ENCODE measurements around the gene GRIK4.

Gene GRIK4

DNA sequence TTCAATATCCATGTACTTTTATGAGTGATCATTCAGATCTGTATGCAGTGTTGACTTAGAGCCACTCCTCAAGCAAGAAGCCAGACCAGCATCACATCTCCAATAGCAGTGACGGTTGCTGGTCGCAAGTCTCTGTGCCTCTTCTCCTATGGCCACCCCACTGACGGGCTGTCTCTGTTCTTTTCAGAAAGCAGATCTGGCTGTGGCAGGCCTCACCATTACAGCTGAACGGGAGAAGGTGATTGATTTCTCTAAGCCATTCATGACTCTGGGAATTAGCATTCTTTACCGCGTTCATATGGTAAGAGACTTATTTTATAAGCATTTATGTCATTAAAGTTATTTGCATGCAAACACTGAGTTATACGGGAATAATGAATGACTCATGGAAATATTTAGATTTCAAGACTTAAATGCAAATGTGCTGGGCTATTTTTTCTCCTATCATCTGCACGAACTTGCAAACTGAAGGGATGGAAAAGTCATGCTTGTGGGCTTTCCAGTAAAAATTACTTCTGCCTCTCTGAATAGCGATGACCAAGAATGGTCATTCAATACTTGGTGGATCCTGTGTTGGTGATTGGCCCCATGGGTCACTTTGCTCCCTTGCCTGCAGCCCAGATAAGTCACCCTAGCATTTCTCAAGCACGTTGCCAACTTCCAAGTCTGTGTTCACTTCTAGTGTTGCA, 428.8 kb downstream of the GRIK4 start:
- DNase-seq (ENCODE audit: low read depth in 2 of 2): no peak

GRCh38 chr11:120941000-120941399, 429.5 kb downstream of the GRIK4 start:
- no peak for DNase-seq (ENCODE audit: low read depth in 2 of 2)

DNA sequence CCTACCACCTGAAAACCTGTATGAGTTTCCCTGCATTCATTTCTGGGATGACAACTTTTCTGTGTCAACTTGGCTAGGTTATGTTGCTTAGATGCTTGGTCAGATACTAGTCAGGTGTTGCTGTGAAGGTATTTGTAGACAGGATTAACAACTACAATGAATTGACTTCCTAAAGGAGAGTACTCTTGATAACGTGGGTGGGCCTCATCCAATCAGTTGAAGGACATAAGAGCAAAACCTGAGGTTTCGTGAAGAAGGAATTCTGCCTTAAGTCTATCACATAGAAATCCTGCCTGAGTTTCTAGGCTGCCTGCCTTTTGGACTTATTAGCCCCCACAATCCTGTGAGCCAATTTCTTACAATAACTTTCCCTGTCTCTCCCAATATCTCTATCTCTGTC, 431.2 kb downstream of the GRIK4 start:
- DNase-seq (ENCODE audit: low read depth in 2 of 2): no peak

GRCh38 chr11:120945042-120945441, 433.5 kb downstream of the GRIK4 start:
- no peak for DNase-seq (ENCODE audit: low read depth in 2 of 2)

- no peak for DNase-seq (ENCODE audit: low read depth in 2 of 2)
Observed at GRCh38 chr11:120950880-120951279, 439.3 kb downstream of the GRIK4 start.

DNA sequence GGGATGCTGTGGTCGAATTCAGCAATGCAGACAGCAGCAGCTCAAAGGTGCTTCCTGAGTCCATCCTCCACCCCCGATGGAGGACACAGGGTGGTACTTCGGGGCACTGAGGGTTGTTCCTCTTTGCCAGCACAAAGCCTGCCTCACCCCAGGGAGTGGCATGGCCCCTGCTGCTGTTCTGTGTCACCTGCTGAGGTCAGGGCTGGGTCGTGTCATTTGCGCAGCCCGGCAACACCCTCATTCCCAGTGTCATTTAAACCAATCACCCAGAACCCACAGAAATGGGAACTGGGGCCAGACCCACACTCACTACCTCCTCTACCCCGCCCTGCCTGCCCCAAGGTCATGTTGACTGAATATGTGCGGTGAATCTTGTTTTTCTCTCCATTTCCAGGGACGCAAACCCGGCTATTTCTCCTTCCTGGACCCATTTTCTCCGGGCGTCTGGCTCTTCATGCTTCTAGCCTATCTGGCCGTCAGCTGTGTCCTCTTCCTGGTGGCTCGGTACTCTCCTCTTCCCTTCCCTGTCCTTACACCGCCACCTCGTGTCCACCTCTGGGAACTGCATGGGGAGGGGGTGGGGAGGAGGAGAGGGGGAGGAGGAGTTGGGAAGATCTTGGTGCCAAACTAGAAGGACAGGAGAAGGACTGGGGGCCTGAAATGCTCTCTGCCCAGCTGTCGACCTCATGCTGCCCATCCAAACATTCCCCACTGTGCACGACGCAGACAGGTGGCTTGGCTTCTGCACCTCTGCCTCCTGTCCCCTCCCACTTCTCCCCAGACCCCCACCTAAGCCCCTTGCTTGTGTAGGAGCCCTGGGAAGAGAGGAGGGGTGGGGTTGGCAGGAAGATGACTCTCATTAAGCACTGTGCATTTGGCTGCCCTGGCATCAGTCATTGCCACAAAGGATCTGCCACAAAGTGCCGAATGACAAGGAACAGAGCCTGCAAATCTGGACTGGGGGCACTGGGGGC, 441.2 kb downstream of the GRIK4 start:
- DNase-seq (ENCODE audit: low read depth in 2 of 2): peak; percentile 29 to 33

DNA sequence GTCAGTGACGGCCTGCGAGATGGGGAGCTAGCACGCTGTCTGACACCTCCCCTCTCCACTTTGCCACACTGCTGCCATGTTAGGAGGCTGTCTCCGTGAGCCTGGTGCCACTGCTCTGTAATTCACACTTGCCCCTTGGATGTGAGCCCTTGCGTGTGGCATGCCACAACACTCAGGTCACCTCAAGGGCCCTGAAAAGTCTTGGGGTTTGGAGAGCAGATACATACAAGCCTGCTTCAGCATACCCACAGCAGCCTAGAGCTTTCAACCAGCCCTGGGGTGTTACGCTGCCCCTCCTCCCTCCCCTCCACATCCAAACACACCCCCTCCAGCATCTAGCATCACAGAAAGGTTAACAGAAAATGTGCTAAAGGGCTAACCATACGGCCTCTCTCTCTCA, 442.8 kb downstream of the GRIK4 start:
- DNase-seq (ENCODE audit: low read depth in 2 of 2): no peak

GRCh38 chr11:120956710-120957495, 445.4 kb downstream of the GRIK4 start:
- DNase-seq (ENCODE audit: low read depth in 2 of 2): no peak

DNA sequence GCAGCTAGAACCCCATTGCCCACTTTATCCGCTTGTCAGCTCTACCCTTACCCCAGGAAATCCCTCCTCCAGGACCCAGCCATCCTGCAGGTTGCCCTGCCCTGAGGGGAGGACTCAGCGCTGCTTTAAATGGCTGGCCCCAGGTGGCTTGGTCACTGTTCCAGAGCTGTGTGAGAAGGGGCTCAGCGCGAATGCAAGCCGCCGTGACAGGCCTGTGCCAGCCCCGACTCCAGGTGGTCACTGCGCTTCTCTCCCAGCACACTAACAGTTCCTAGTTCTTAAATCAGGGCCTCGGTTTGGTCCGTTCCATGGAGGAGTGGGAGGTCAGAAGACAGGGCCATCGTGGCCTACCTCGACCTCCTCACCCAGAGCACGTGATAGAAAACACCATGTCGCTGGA, 446.6 kb downstream of the GRIK4 start:
- no peak for DNase-seq (ENCODE audit: low read depth in 2 of 2)

- DNase-seq (ENCODE audit: low read depth in 2 of 2): no peak
Observed at GRCh38 chr11:120959189-120959588, 447.6 kb downstream of the GRIK4 start.

- DNase-seq (ENCODE audit: low read depth in 2 of 2): peak in 1 of 2 experiments; percentile 5
Observed at GRCh38 chr11:120964857-120965256, 453.3 kb downstream of the GRIK4 start.

DNA sequence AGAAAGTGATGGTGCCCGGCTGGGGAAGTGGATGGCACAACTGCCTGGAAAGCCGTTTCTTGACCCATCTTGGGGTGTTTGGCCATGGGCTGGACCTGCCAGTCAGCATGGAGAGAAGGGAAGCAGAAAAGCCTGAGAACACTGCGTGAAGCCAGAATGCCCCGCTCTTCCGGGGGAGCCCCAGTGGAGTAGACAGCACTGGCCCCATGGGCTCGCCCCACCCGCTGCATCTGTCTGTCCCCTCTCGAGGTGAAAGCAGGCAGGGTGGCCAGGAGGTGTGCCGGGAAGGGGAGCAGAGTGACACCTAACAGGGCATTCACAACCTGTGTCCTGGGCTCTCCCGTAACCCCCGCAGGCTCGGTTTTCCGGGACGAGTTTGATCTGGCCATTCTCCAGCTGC, 455.3 kb downstream of the GRIK4 start:
- DNase-seq (ENCODE audit: low read depth in 2 of 2): no peak

DNA sequence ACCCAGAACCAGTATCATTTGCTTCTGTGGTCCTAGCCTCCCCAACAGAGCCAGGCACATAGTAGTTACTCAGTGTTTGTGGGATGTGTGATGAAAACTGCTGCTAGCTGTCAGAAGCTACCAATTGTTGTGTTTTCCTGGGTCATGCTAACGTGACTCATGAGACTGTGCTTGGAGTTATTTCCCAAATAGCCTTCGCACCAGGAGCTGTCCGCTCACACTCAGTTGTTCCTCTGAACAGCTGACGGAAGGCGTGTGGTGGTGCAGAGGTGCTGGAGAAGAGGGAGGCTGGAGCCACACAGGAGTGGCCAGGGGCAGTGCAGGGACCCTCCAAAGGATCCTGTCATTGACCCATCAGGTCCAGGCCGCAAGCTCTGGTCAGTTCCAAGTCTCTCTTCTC, 458.4 kb downstream of the GRIK4 start:
- no peak for DNase-seq (ENCODE audit: low read depth in 2 of 2)

DNA sequence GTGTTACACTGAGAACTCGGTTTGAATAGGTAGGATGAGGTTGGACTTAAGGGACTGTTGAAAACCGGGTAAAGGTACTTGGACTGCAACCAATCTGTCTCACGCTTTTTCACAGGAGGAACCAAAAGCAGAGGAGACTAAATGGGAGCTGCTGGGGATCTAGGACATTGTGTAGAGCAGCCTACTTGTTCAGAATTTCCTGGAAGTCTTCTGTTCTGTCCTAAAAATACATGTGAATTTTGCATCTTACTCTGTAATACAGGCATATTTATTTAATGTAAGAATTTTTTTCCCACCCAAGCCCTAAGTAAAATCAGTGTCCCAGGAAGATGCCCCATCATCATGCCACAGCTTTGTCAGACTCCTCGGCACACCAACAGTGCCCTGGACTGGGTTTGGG, 460.3 kb downstream of the GRIK4 start:
- no peak for DNase-seq (ENCODE audit: low read depth in 2 of 2)

- no peak for DNase-seq (ENCODE audit: low read depth in 2 of 2)
Observed at GRCh38 chr11:120972621-120973020, 461.1 kb downstream of the GRIK4 start.

DNA sequence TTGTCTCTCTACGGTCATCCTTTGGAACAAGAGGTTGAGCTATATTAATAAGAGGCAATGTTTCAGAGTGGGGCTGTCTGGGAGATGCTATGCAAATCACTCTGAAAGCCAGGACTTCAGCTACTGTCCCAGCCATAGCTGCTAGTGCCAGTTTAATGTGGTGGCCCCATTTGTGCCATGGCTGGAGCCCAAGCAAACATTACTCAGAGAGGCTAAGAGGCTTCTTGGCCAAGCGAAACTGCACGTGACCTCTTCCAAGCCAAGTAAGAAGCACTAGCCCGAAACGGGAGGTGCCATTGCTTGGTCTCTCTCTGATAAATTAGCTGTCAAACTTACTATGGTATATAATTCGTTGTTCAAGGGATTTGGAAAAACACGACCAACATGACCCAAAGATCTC, 462.0 kb downstream of the GRIK4 start:
- no peak for DNase-seq (ENCODE audit: low read depth in 2 of 2)

DNA sequence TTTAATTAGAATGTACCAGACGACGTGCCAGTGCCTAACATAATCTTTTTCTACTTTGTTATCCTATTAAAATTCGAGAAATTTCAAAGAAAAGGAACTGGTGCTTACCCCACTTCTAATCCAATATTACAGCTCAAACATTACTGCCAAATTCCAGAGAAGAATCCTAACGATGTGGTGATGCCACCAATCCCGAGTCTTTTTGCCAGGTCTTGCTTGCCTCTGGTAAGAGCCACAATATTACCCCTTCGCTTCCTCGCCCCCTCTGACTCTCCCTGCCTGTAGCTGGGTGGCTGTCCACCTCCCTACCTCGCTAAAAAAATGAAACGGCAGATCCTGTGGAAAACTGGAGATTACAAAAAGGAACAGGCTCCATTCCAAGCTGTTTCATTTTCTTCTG, 462.9 kb downstream of the GRIK4 start:
- no peak for DNase-seq (ENCODE audit: low read depth in 2 of 2)

- DNase-seq (ENCODE audit: low read depth in 2 of 2): no peak
Observed at GRCh38 chr11:120974965-120975364, 463.4 kb downstream of the GRIK4 start.

DNA sequence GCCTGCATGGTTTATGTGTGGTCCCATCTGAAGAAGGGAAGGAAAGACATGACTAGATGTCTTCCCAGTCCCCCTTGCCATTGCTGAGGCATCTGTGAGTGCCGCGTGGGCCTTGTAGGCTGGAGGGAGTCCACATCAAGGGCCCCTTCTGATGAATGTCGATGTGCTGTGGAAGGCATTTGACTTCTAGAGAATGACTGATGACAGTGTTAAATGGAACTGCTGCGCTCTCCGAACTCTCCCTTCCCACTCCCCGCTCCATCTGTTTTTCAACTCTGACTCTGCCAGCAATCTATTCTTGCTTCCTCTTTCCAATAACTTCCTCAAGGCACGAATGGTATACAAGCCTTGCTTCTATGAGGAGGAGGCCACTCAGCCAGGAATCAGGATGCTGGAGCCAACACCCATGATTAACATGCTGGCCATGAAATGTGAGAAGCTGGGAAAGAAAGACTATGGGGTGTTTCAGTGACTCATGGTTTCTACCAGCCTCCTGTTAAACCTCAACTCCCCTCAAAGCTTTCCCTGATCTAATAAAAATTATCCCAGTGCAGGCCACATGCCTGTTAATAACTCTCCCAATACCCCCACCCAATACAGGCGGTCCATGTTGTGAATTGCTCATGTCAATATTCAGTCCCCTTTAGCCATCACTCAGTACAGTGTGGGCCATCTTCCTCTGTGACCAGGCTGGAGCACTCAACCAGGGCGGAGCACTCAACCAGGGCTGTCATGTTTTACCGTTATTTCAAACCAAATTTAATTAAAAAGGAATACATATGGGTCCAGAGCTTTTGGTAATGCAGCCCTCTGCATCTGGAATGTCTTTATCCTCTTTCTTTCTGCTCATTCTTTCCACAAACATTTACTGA, 466.0 kb downstream of the GRIK4 start:
- DNase-seq (ENCODE audit: low read depth in 2 of 2): peak in 1 of 2 experiments; percentile 5

DNA sequence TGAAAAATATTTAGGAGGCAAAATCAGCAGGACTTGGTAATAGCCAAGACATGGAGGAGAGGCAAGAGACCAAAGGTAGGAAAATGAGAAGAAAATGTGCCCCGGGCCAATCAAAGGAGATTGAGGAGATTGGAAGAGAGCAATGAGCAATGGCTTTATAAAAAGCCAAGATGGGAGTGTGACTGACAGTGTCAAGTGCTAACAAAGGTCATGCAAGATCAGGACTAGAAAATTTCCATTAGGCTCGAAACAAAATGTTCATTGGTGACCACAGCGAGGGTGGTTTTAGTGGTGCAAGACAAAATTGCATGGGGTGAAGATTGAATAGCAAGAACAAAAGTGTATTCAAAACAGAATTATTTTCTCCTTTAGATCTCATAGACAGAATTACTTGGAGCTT, 467.2 kb downstream of the GRIK4 start:
- DNase-seq (ENCODE audit: low read depth in 2 of 2): no peak

Measured in fibroblast of skin of left biceps (primary cell).